ENCODE results near the gene ATAD1. TPM values are rescaled to one million over a fixed set of nuclear protein-coding genes. Genes with fewer than 3 reads are reported as not detected.

The ATAD1 gene
- total and polyA plus RNA-seq, 5 donors from 2014 or later: 31.5 to 50.1 (median 33.9) TPM

DNA sequence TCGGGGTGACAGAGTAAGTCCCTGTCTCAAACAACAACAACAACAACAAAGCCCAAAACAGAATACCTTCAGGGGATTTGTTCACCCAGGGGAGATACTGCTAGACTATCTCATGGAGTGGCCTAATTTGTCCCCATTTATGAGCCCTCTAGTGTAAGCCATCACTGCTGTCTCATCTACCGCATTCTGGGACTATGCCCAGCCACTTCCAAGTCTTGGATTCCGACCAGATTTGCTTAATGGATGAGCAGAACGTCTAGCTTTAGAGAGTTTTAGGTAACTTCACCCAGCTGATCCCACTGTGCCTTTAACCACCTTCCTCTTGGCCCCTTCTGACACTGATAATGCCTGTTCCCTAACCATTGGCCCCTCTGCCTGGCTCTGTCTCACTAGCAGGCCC, 111.3 kb downstream of the ATAD1 start:
- no peak overlapping the region for H3K27ac ChIP-seq (ENCODE audit: insufficient read depth, low read length, poor library complexity, severe bottlenecking)
- Mint-ChIP-seq H3K4me3 (no peak overlapping the region), H3K27me3 (peaks cover 29% of the 10 kb centered on the region), H3K4me1 (no peaks in the 10 kb centered on the region), H3K9me3 (peaks cover 0 to 1% (median 0%) of the 10 kb centered on the region in 7 donors), H3K27ac (no peak overlapping the region), H3K36me3 (no peaks in the 10 kb centered on the region)
- H3K27me3 ChIP-seq (ENCODE audit: control insufficient read depth, insufficient read depth, low read length): peaks cover 14% of the 10 kb centered on the region
- ATAC-seq (ENCODE audit: low read depth in 2 of 2) (no peak), DNase-seq (no peak)
- H3K9me3 ChIP-seq (ENCODE audit: control insufficient read depth in 2 of 2, low read length in 2 of 2): no peaks in the 10 kb centered on the region
- H3K4me3 ChIP-seq (ENCODE audit: low read depth, low read length): no peak overlapping the region
- no peaks in the 10 kb centered on the region for H3K4me1 ChIP-seq (ENCODE audit: control insufficient read depth, insufficient read depth, low read length, poor library complexity, severe bottlenecking)
- H3K36me3 ChIP-seq (ENCODE audit: control insufficient read depth, insufficient read depth, low read length): no peaks in the 10 kb centered on the region

DNA sequence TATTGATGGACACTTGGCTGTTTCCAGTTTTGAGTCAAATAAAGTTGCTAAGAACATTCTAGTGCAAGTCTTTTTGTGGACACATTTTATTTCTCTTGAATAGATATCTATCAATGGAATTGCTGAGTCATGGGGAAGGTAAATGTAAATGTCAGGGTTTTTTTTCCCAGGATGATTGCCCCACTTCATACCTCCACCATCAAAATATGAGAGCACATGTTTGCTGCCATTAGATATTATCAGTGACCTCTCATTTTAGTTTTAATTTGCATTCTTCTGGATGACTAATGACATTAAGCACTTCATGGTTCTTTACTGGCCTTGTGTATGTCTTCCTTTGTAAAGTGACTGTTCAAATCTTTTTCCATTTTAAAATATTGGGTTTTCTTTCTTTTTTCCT, 112.7 kb downstream of the ATAD1 start:
- peaks cover 30% of the 10 kb centered on the region for H3K27me3 Mint-ChIP-seq
- H3K4me1 Mint-ChIP-seq: no peaks in the 10 kb centered on the region
- Histone ChIP-seq H3K9me3 (ENCODE audit: control insufficient read depth in 2 of 2, low read length in 2 of 2) (no peaks in the 10 kb centered on the region), H3K36me3 (ENCODE audit: control insufficient read depth, insufficient read depth, low read length) (no peaks in the 10 kb centered on the region), H3K27ac (ENCODE audit: insufficient read depth, low read length, poor library complexity, severe bottlenecking) (no peak overlapping the region), H3K27me3 (ENCODE audit: control insufficient read depth, insufficient read depth, low read length) (peaks cover 14% of the 10 kb centered on the region), H3K4me1 (ENCODE audit: control insufficient read depth, insufficient read depth, low read length, poor library complexity, severe bottlenecking) (no peaks in the 10 kb centered on the region), H3K4me3 (ENCODE audit: low read depth, low read length) (no peak overlapping the region)
- no peak overlapping the region for H3K4me3 Mint-ChIP-seq
- peaks cover 0 to 1% (median 0%) of the 10 kb centered on the region in 7 donors for H3K9me3 Mint-ChIP-seq
- DNase-seq (no peak), ATAC-seq (ENCODE audit: low read depth in 2 of 2) (no peak)
- no peaks in the 10 kb centered on the region for H3K36me3 Mint-ChIP-seq
- H3K27ac Mint-ChIP-seq: no peak overlapping the region

DNA sequence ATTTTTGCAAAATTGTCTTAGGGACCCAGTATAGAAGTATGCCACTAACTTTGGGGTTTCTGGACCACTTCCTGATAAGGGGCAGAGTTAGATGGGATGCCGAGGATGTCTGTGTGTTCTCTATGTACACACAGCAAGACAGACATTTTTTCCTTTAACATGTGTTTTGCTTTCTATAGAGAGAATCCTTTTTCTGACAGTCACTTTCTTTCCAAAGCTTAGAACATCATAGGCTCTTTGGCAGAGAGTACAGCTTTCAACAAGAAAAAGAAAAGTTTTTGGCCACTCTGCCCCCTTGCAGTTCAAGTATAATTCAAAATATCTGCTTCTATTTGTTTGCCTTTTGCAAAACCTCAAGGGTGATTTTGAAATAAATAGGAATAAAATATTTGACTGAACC, 114.3 kb downstream of the ATAD1 start:
- ATAC-seq (ENCODE audit: low read depth in 2 of 2) (no peak), DNase-seq (no peak)
- no peak overlapping the region for H3K4me3 ChIP-seq (ENCODE audit: low read depth, low read length)
- H3K9me3 ChIP-seq (ENCODE audit: control insufficient read depth in 2 of 2, low read length in 2 of 2): no peaks in the 10 kb centered on the region
- no peak overlapping the region for H3K4me3 Mint-ChIP-seq
- peaks cover 31% of the 10 kb centered on the region for H3K27me3 Mint-ChIP-seq
- no peak overlapping the region for H3K27ac Mint-ChIP-seq
- no peak overlapping the region for H3K27ac ChIP-seq (ENCODE audit: insufficient read depth, low read length, poor library complexity, severe bottlenecking)
- no peaks in the 10 kb centered on the region for H3K36me3 ChIP-seq (ENCODE audit: control insufficient read depth, insufficient read depth, low read length)
- no peaks in the 10 kb centered on the region for H3K36me3 Mint-ChIP-seq
- H3K9me3 Mint-ChIP-seq: no peaks in the 10 kb centered on the region
- no peaks in the 10 kb centered on the region for H3K4me1 Mint-ChIP-seq
- peaks cover 5% of the 10 kb centered on the region for H3K27me3 ChIP-seq (ENCODE audit: control insufficient read depth, insufficient read depth, low read length)
- no peaks in the 10 kb centered on the region for H3K4me1 ChIP-seq (ENCODE audit: control insufficient read depth, insufficient read depth, low read length, poor library complexity, severe bottlenecking)

DNA sequence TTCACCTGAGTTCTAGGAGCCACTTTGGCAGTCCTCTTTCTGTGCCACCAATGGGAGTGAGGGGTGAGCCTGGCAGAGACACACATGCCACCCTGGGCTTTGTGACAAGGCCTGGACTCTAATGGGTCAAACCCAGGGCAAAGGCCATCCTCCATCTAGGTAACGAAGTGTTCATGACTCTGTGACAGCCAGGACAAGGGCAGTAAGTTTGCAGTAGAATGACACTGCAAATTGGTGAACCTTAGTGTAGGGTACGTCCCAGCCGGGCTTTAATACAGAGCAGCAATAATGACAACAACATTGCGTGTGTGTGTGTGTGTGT, 115.1 kb downstream of the ATAD1 start:
- Histone ChIP-seq H3K4me3 (ENCODE audit: low read depth, low read length) (no peak overlapping the region), H3K4me1 (ENCODE audit: control insufficient read depth, insufficient read depth, low read length, poor library complexity, severe bottlenecking) (no peaks in the 10 kb centered on the region), H3K27me3 (ENCODE audit: control insufficient read depth, insufficient read depth, low read length) (peaks cover 5% of the 10 kb centered on the region), H3K36me3 (ENCODE audit: control insufficient read depth, insufficient read depth, low read length) (no peaks in the 10 kb centered on the region), H3K27ac (ENCODE audit: insufficient read depth, low read length, poor library complexity, severe bottlenecking) (no peak overlapping the region), H3K9me3 (ENCODE audit: control insufficient read depth in 2 of 2, low read length in 2 of 2) (no peaks in the 10 kb centered on the region)
- H3K27me3 Mint-ChIP-seq: peaks cover 39% of the 10 kb centered on the region
- H3K36me3 Mint-ChIP-seq: no peaks in the 10 kb centered on the region
- H3K9me3 Mint-ChIP-seq: no peaks in the 10 kb centered on the region
- no peak overlapping the region for H3K27ac Mint-ChIP-seq
- H3K4me1 Mint-ChIP-seq: no peaks in the 10 kb centered on the region
- DNase-seq (no peak), ATAC-seq (ENCODE audit: low read depth in 2 of 2) (no peak)
- no peak overlapping the region for H3K4me3 Mint-ChIP-seq

DNA sequence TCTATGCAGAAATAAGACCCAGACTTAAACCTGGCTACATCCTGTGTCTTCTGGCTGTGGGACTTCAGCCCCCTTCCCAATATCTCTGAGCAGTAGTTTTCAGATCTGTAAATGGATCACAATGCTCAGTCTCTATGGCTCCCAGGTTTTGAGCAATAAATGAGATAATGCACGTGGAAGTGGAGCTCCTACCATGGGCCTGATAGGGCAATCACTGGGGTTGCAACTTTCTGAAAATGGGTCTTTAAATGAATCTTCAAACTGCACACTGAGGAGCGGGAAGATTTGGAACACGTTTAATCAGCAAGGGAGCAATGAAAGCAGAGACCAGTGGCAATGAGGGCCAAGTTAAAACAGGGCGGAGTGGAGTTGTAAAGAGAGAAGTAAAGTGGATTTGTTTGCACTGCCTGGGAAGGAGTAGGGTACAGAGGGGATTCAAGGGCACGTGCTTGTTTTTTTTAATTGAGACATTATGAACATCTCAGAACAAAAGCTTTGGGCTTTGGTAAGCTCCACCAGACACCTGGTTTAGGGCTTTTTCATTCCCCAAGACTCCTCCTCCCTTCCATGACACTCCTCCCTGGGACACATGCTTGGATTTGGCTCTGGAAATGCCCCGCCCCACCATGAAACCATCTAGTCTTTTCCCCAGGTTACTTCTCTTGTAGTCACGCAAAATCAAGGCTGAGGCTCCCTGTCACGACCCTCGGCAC, 115.6 kb downstream of the ATAD1 start:
- Histone ChIP-seq H3K9me3 (ENCODE audit: control insufficient read depth in 2 of 2, low read length in 2 of 2) (no peaks in the 10 kb centered on the region), H3K4me3 (ENCODE audit: low read depth, low read length) (no peak overlapping the region), H3K27ac (ENCODE audit: insufficient read depth, low read length, poor library complexity, severe bottlenecking) (no peak overlapping the region), H3K36me3 (ENCODE audit: control insufficient read depth, insufficient read depth, low read length) (no peaks in the 10 kb centered on the region), H3K27me3 (ENCODE audit: control insufficient read depth, insufficient read depth, low read length) (peaks cover 8% of the 10 kb centered on the region), H3K4me1 (ENCODE audit: control insufficient read depth, insufficient read depth, low read length, poor library complexity, severe bottlenecking) (no peaks in the 10 kb centered on the region)
- DNase-seq: no peak
- Mint-ChIP-seq H3K4me1 (no peaks in the 10 kb centered on the region), H3K9me3 (no peaks in the 10 kb centered on the region), H3K4me3 (no peak overlapping the region), H3K36me3 (no peaks in the 10 kb centered on the region), H3K27me3 (peaks cover 43% of the 10 kb centered on the region), H3K27ac (no peak overlapping the region)
- ATAC-seq (ENCODE audit: low read depth in 2 of 2): no peak

Other genes with a start within 250 kb of the ATAD1 start
- not detected for gene PAPSS2, start 158.3 kb downstream of the ATAD1 start, total RNA-seq
- gene PAPSS2, start 158.3 kb downstream of the ATAD1 start, polyA plus RNA-seq: under 1 TPM in 3 of 4 donors, not detected in 1; 0.07 to 0.14 (median 0.08) TPM
- gene KLLN, start 45.3 kb upstream of the ATAD1 start, total RNA-seq: 0.54 TPM
- gene KLLN, start 45.3 kb upstream of the ATAD1 start, polyA plus RNA-seq: under 1 TPM; 0.05 to 0.67 (median 0.17) TPM
- 99.2 TPM for gene PTEN, start 45.4 kb upstream of the ATAD1 start, total RNA-seq
- 10 to 100 TPM; 25.9 to 31.2 (median 28.5) TPM for gene PTEN, start 45.4 kb upstream of the ATAD1 start, polyA plus RNA-seq